GM13976 (cell line): ENCODE data around the gene ANGPTL3.

Experiments used
- DNase-seq: peaks from one replicate; pipeline ENCODE4 v3.0.0; 2012; ENCODE audit warnings: low spot score
- in situ Hi-C: fragments of 300-500 bp; cut with MboI; formaldehyde crosslinking; loops from one replicate; pipeline ENCODE4 v1.12.0; 2022; ENCODE audit warnings: low sequenced_read_pairs, mixed read lengths, inconsistent platforms; ENCODE audit not compliant: unreplicated experiment
- TF ChIP-seq, protein P1 (sequence below): IDR thresholded peaks from 2 replicates; pipeline ENCODE4 v1.5.1; 2012; ENCODE audit warnings: borderline replicate concordance, mild to moderate bottlenecking; ENCODE audit not compliant: insufficient read depth; ENCODE audit errors: extremely low read depth, missing control alignments, control extremely low read depth

ANGPTL3 gene

DNA sequence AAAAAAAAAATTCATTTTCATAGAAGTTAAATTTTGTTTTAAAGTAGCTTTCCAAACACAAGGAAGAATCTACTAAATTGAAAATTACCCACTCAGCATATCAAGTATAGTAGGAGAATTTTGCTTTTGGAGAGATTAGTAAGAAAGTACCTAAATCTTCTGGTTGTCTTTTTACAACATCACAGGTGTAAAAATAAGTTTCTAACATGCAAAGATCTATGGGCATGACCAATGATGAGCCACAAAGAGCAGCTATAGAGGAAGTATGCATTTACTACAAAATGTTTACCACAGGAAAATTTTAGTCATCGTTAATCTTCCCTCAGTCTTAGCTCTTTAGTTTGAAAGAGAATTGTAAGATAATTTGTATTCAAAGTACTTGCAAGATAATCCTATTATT is 28.1 kb downstream of the ANGPTL3 start:
- TF ChIP-seq, protein P1, sequence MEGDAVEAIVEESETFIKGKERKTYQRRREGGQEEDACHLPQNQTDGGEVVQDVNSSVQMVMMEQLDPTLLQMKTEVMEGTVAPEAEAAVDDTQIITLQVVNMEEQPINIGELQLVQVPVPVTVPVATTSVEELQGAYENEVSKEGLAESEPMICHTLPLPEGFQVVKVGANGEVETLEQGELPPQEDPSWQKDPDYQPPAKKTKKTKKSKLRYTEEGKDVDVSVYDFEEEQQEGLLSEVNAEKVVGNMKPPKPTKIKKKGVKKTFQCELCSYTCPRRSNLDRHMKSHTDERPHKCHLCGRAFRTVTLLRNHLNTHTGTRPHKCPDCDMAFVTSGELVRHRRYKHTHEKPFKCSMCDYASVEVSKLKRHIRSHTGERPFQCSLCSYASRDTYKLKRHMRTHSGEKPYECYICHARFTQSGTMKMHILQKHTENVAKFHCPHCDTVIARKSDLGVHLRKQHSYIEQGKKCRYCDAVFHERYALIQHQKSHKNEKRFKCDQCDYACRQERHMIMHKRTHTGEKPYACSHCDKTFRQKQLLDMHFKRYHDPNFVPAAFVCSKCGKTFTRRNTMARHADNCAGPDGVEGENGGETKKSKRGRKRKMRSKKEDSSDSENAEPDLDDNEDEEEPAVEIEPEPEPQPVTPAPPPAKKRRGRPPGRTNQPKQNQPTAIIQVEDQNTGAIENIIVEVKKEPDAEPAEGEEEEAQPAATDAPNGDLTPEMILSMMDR: no peak
- in situ Hi-C loops: no loop called here
- peak; percentile 55 for DNase-seq

DNA sequence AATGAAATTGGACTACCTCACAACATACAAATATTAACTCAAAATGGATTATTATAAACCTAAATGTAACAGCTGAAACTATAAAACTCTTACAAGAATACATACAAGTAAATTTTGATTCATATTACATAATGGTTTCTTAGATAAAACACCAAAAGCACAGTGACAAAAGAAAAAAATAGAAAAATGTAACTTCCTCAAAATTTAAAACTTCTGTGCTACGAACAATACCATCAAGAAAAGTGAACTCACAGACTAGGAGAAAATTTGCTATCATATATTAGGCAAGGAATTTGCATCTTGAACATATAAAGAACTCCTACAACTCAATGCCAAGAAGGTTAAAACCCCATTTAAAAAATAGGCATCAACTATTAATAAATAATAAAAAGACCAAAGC is 31.2 kb downstream of the ANGPTL3 start:
- in situ Hi-C loops: no loop called here
- no peak for DNase-seq
- TF ChIP-seq, protein P1: no peak

GRCh38 chr1:62637392-62638105 is 40.2 kb downstream of the ANGPTL3 start:
- TF ChIP-seq, protein P1: no peak
- DNase-seq: no peak
- in situ Hi-C loops: no loop called here

- TF ChIP-seq, protein P1: no peak
- in situ Hi-C loops: no loop called here
- no peak for DNase-seq
Observed at GRCh38 chr1:62643283-62643682, 46.0 kb downstream of the ANGPTL3 start.

GRCh38 chr1:62652387-62652786 is 55.1 kb downstream of the ANGPTL3 start:
- TF ChIP-seq, protein P1: no peak
- in situ Hi-C loops: no loop called here
- no peak for DNase-seq

- TF ChIP-seq, protein P1: no peak
- in situ Hi-C loops: no loop called here
- no peak for DNase-seq
Observed at GRCh38 chr1:62654744-62655143, 57.4 kb downstream of the ANGPTL3 start.
